GM13976 (cell line): Measurements from ENCODE around the gene TPM4.

ENCODE experiments used
- DNase-seq: peaks from one replicate; pipeline ENCODE4 v3.0.0; 2012; ENCODE audit warnings: low spot score
- CTCF ChIP-seq: IDR thresholded peaks from 2 replicates; pipeline ENCODE4 v1.5.1; 2012; ENCODE audit warnings: borderline replicate concordance, mild to moderate bottlenecking; ENCODE audit not compliant: insufficient read depth; ENCODE audit errors: extremely low read depth, missing control alignments, control extremely low read depth
- in situ Hi-C: fragments of 300-500 bp; cut with MboI; formaldehyde crosslinking; loops from one replicate; pipeline ENCODE4 v1.12.0; 2022; ENCODE audit warnings: low sequenced_read_pairs, mixed read lengths, inconsistent platforms; ENCODE audit not compliant: unreplicated experiment

Gene TPM4

DNA sequence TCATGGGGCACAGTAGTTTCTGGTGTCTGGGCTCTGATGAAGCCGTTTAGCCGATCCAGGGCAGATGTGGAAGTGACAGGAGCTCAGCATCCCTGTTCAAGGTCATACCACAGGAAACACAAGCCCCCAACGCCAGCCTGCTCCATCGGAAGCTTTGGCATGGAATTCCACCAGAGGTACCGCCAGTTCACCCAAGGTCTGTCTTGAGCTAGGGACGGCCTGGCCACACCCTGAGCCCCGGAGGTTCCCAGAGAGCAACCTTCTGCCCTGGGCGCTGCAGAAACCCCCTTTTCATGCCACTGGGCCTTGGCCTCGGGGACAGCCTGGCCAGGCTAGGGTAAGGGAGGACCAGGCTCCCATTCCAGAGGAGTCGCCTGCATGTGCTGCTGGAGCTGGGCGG lies 39.4 kb upstream of the TPM4 start:
- in situ Hi-C loops, result loop anchor here (25.0 kb wide), 2 partner anchors 350 to 400 kb away; partner anchors contain the start of gene CYP4F3
- TF ChIP-seq CTCF, result no peak
- peak; percentile 23 for DNase-seq

GRCh38 chr19:16037424-16038195 lies 38.7 kb upstream of the TPM4 start:
- in situ Hi-C loops, result loop anchor here (25.0 kb wide), 2 partner anchors 350 to 400 kb away; partner anchors contain the start of gene CYP4F3
- peak; percentile 34 for DNase-seq
- TF ChIP-seq CTCF, result no peak

GRCh38 chr19:16038196-16038695 lies 38.0 kb upstream of the TPM4 start:
- in situ Hi-C loops, result loop anchor here (25.0 kb wide), 2 partner anchors 349 to 401 kb away; partner anchors contain the start of gene CYP4F3
- no peak for TF ChIP-seq CTCF
- DNase-seq, result peak; percentile 20

- in situ Hi-C loops, result loop anchor here (25.0 kb wide), 2 partner anchors 348 to 402 kb away; partner anchors contain the start of gene CYP4F3
- no peak for TF ChIP-seq CTCF
- DNase-seq, result no peak
Measured at GRCh38 chr19:16039081-16039480, 37.2 kb upstream of the TPM4 start.

GRCh38 chr19:16039545-16039944 lies 36.8 kb upstream of the TPM4 start:
- peak; percentile 13 for DNase-seq
- in situ Hi-C loops, result loop anchor here (25.0 kb wide), 2 partner anchors 348 to 402 kb away; partner anchors contain the start of gene CYP4F3
- no peak for TF ChIP-seq CTCF

DNA sequence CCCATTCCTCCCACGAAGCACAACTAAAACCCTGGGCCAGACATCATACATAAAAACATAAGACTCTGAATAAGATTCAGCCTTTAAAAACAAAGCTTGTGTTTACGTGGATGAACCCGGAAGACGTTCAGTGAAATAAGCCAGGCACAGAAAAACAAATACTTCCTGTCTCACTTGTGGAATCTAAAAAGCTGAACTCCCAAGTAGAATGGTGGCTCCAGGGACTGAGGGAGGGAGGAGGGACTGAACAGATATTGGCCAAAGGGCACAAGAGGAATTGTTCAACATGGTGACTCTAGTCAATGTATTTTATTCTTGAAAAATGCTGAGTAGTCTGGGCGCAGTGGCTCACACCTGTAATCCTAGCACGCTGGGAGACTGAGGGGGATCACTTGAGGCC lies 35.7 kb upstream of the TPM4 start:
- no peak for DNase-seq
- in situ Hi-C loops, result loop anchor here (10.0 to 25.0 kb wide), 3 partner anchors 154 to 403 kb away; partner anchors contain the start of genes AP1M1 and CYP4F3

More for the DNA sequence above, 35.7 kb upstream of the TPM4 start:
- no peak for TF ChIP-seq CTCF
